ENCODE results near the gene PCSK2.
A peak's percentile ranks its signal among the peaks of the same experiment; 100 is the strongest.

The PCSK2 gene

DNA sequence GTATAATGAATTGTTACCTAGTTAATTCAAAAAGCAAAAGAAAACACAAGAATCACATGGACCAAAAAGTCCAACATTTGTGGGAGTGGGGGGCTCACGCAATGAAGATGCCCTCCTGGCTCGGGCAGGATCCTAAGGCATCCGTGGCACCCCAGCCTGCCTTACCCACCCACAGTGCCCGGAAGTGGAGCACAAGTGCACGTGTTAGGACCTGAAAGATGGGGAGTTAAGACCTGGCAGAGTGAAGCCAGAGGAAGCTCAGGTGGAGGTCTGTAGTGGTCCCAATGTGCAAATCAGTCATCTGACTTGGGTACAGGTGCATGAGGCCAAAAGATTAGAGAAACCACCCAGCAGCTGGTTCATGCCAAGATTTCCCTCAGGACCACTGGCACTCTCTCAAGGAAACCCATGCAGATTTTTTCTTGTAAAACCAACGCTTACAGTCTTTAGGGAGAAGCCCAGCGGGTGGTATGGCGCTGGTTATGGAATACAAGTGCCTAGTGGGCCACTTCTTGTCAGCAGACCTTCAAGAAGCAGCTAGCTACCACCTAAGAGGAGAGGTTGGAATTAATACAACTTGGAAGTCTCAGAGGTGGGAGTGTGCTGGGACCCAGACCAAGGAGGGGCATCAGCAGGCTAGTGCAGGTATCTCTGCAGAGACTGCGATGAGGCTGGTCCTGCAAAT, 262.2 kb downstream of the PCSK2 start:
- no peak for DNase-seq

DNA sequence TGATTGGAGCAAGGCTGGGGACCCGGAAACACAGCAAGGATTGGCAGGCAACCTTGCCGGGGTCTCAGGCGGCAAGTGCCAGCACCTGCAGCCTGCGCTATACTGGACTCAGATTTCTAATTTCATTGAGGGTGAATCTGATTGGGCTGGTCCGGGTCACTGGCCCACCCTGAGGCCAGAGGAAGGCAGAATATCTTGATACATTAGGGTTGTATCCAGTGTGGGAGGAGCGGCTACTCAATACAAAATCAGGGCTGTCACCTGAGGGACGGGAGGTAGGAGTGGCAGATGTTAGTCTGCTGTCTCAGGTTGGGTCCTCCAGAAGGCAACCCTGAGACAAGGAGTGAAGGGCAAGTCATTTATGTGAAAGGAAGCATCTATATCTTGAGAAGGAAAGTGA, 263.7 kb downstream of the PCSK2 start:
- no peak for DNase-seq

DNA sequence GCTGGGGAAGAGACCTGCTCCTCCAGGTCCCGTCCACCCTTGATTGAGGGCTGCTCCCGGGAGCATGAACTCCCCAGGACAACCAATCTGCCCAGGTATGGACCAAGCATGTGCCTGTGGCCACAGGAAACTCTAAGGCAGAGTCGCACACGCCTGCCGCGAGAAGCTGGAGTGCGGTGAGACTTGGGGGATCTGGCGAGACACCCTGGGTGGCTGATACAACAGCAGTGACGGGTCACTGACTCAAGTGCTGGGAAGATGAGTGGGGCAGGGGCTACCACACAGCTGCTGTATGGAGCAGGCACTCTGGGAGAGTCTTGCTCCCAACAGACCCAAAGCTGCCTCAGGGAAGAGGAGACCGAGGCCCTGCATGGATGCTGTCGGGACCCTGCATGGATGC, 264.2 kb downstream of the PCSK2 start:
- DNase-seq, result no peak

DNA sequence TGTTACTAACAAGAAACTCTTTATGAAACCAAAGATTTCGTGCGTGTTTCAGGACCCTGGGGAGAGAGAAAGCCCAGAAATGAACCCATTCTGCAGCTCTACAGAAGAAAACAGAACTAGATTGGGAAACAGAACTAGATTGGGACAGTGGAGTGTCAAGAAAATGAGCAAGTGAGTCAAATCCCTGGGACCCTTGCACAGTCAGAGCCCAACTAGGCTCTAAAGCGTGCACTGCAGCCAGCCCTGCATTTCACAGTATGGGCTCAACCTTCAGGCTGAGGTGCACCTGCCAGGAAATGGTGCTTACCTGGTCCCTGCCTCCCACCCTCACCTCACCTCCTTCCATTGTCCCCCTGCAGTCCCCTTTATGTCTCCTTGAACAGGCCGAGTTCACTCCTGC, 264.6 kb downstream of the PCSK2 start:
- no peak for DNase-seq

DNA sequence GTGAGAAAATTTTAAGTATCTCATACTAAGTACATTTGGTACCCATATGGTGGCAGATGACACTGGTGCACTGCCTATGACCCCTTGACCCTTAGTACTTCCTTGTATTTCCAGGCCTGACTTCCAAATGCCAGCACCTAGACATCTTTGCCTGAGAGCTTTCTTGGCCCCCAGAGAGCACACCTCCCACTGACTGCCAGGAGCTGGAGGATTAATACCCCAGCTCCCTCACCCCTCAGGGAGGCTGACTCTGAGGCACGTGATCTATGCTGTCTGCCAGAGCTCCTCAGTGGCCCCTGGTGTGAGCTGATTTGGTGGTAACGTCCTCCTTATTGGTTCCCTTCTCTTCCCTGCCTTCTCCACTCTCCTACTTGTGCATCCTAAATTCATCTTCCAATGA, 266.3 kb downstream of the PCSK2 start:
- no peak for DNase-seq

DNA sequence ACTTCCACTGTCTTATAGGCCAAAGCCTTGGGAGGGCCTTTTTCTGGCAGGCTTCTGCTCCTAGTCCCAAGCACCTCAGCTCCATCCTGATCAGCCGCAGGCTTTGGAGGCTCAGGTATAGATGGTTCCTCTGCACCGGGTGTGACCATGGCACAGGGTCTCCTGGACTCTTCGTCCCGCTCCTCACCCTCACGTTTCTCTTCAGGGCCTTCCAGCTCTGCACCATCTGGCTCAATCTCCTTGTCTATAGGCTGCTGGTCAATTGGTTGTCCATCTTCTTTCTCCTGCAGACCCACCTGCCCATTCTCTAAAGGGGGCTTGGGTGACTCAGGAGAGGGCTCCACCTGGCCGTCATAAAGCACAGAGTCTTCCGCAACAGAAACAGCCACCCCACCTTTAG, 267.4 kb downstream of the PCSK2 start:
- DNase-seq, result no peak

GRCh38 chr20:17495826-17496225, 269.0 kb downstream of the PCSK2 start:
- DNase-seq, result no peak

DNA sequence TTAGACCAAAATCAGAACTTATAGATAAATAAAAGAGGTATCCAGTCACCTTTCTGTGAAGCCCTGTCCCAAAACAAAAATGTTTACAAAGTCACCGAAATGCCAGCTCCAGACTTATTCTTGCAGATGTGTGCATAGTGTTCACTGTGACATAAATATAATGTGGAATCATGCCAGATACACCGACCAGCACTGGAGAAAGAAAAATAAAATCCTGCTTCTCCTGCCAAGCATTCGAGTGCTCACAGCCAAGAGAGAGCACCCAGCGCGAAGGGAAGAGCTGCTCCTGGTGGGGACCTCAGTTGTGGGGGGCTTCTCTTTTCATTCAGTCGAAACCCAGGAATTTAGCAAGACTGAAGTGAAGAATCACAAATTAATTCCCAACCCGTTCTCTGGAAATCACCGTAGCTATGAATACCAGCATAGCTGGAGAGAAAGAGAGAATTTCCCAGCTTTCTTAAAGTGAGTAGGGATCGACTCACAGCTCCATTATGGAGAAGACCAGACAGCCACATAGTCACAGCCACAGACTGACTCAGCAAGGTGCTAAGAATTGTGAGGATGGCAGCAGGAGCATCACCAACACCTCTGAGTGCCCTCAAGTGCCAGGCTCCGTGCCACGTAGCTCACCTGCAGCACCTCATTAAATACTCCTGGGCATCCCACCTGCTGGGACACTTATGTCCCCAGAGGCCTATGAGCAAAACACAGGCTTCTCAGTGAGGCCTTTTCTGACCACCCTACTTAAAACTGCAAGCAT, 271.2 kb downstream of the PCSK2 start:
- DNase-seq, result no peak

DNA sequence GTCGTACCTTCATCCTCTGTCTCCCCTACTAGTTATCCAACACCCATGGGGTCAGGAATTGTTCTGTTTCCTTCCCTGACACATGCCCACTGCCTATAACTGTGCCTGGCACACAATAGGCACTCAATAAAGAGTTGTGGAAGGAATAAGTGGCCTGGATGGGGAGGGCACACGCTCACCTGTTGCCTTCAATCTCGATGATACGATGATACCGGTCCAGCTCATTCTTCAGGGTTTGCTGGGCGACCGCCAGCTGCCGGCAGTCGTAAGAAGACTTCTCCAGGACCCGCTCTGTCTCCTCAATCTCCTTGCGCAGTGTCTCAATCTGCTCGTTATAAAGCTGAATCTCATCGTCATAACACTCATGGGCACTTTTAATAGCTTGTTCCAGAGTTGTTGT, 271.8 kb downstream of the PCSK2 start:
- DNase-seq, result no peak

GRCh38 chr20:17499041-17499440, 272.2 kb downstream of the PCSK2 start:
- DNase-seq, result no peak

GRCh38 chr20:17500271-17500670, 273.4 kb downstream of the PCSK2 start:
- DNase-seq, result no peak

- no peak for DNase-seq
Observed at GRCh38 chr20:17500826-17501225, 274.0 kb downstream of the PCSK2 start.

DNA sequence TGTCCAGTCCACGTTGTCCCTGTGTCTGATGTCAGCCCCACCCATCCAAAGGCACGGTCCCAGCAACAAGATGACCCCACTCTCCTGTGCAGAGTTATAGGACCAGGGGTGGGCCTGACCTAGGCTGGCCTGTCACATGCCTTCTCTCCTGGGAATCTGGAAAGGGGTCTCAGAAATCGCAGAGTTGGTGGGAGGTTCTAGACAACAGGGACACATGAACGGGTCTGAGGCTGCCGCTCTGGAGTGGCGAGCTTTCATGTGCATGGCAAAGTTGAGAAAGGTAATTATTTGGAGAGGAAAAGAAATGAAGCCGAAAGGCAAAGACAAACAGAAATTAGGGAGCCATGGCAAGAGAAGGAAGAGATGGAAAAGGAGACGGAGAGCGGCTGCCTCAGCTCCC, 274.9 kb downstream of the PCSK2 start:
- no peak for DNase-seq

- DNase-seq, result no peak
Observed at GRCh38 chr20:17502105-17502504, 275.3 kb downstream of the PCSK2 start.

DNA sequence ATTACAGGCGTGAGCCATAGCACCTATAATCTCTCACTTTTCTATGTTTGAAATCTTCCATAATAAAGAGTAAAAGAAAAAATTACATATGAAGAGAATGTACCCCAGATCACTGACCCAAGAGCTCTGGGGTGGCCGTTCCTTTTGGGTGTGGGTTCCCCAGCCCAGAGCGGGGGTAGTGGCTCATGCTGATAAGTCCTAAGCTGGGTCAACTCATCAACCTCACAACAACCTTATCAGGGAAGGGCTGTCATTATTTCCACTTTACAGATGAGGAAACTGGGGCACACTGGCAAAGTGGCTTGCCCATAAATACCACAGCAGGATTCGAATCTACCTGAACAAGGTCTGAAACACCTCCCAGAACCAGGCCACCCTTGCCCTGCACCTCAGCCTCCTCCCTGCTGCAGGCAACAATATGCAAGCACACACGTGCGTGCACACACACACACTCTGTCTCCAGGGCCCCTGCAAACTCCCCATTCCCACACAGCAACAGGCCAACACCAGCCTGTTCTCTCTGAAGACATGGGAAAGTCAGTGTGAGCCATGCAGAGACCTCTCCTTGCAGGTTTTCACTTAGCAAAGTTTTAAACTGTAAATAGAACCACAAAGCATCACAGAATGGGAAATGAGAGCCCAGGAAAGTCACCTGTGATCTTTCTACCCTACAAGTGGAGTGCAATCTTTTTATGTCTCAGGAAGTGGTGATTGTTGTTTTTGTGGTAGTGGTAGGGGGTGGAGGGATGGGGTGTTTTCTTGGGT, 276.6 kb downstream of the PCSK2 start:
- DNase-seq, result no peak

GRCh38 chr20:17504066-17504897, 277.4 kb downstream of the PCSK2 start:
- DNase-seq, result no peak

GRCh38 chr20:17504898-17505635, 278.2 kb downstream of the PCSK2 start:
- DNase-seq, result peak; percentile 42

DNA sequence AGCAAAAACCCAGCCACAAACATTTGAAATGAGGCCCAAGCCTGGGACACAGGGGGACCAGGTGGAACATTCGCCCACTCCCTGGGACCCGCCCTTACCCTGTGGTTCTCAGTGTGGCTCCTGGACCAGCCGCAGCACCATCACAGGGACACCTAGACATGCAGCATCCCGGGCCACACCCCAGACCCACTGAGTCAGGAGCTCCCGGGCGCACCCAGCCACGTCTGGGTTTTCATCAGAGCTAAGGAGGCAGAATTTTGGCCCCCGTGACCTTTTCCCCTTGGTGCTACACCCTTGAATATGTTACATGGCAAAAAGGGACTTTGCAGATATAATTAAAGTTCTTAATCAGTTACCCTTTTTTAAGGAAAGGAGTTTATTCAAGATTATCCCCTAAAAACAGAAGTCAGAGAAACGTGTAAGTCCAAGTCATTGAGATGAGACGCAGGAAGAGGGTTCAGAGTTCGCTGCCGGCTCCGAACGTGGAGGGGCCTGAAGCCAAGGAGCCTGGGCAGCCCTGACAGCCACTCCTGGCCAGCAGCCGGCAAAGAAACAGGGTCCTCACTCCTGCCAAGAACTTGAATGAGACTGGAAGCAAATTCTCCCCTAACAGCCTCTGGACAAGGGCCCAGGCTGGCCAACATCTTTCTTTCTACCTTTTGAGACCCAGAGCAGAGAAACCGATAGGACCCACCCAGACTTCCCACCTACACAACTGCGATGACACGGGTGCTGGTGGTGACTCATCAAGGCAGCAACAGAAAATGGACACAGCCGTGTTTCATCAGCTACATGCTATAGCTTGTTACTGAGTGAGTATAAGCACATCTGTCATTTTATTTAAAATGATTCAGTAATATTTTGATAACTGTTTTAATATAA, 279.0 kb downstream of the PCSK2 start:
- no peak for DNase-seq

DNA sequence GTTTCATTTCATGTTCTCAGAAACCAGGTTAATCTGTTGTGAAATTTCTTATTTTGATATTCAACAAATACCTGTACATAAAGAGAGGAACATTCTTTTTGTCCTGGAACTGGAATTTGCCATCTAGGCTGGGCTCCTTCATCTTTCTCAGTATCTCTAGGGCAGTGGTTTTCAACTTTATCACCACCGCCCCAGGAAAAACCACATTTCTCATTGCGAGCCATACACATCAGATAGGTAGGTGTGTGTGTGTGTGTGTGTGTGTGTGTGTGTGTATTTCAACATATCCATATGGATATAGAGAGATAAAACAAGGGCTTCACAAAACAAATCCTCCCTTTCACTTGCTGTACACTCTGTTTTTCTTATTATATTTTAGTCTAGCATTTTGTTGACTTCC, 280.2 kb downstream of the PCSK2 start:
- no peak for DNase-seq

DNA sequence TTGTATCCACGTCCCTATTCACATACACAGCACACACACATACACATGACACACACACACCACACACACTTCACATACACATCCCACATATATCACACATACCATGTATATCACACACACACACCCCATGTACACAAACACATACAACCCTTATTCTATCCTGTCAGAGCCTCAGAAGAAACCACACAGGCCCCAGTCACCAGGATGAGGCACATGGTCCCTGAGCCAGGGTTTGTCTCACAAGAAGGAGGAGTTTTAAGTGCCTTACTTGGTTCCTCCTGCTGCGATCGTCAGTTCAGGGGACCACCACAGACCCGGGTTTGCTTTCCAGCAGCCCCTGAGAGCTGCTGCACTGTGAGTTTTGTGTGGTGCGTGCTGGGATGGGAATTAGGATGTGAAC, 280.7 kb downstream of the PCSK2 start:
- no peak for DNase-seq

GRCh38 chr20:17508756-17509155, 281.9 kb downstream of the PCSK2 start:
- DNase-seq, result no peak
